Tibial artery (tissue), 4 donors: ENCODE measurements around the gene NDUFB3.
"Not testable (repeated sequence)": the region's sequence is repeated elsewhere in the genome, so short reads cannot be mapped to it uniquely, and the experiment has no call there.

ENCODE experiments used
- DNase-seq, 2 donors: peaks; one replicate each; pipeline ENCODE4 v3.0.0-alpha.2; 2019
- H3K27ac ChIP-seq, 2 donors: fragments of 200-600 bp; sonication (generic) in 1 of 2; 1 replicate in 1 of 2; 2 replicates in 1 of 2; pipeline ENCODE4 v1.5.1; 2018 to 2019; ENCODE audit warnings: mild to moderate bottlenecking in 1 of 2
- H3K27me3 ChIP-seq, 2 donors: fragments of 200-600 bp; sonication (generic) in 1 of 2; one replicate each; pipeline versions ENCODE4 v1.5.1 to v1.6.0; 2016 to 2019
- H3K36me3 ChIP-seq, 3 donors: fragments of 200-600 bp; sonication (generic) in 2 of 3; one replicate each; pipeline ENCODE4 v1.5.1; 2016 to 2019; ENCODE audit warnings: mild to moderate bottlenecking in 2 of 3
- H3K4me1 ChIP-seq, 4 donors: fragments of 200-600 bp; sonication (generic) in 2 of 4; 1 replicate in 3 of 4; 2 replicates in 1 of 4; pipeline ENCODE4 v1.5.1; 2016 to 2019
- H3K4me3 ChIP-seq, 2 donors: fragments of 200-600 bp; sonication (generic) in 1 of 2; 1 replicate in 1 of 2; 2 replicates in 1 of 2; pipeline ENCODE4 v1.5.1; 2018 to 2019; ENCODE audit warnings: mild to moderate bottlenecking in 2 of 2
- H3K9me3 ChIP-seq, 3 donors: fragments of 200-600 bp; sonication (generic) in 1 of 3; one replicate each; pipeline ENCODE4 v1.5.1; 2016 to 2019
- CTCF ChIP-seq, 2 experiments: fragments of 200-600 bp in 1 of 2; fragments of 450-650 bp in 1 of 2; IDR thresholded peaks; one replicate each; pipeline ENCODE4 v1.5.1; 2017 to 2019; ENCODE audit warnings: antibody characterized with exemption in 2 of 2, mild to moderate bottlenecking in 1 of 2, moderate library complexity in 1 of 2
- intact Hi-C: fragments of 100-400 bp; cut with DNase I; formaldehyde crosslinking; loops from one replicate; pipeline ENCODE4 v1.15.0; 2023; ENCODE audit warnings: low total_unique reads

NDUFB3 gene

GRCh38 chr2:201071479-201072200 is at the start of gene NDUFB3, which contains the start of gene HYCC2:
TSS of gene NDUFB3 (plus strand) at chr2:201072001. CDS start at chr2:201078883, 6,882 bp downstream.
TSS of gene HYCC2 (minus strand) at chr2:201071671. CDS start at chr2:201024009, 47,662 bp downstream.
- intact Hi-C loops, result loop anchor here (1.0 to 10.0 kb wide), 4 partner anchors 45 to 259 kb away; partner anchors contain the start of genes BZW1, CFLAR and ORC2
- Histone ChIP-seq H3K27ac (peak within 1 kb of the TSS; percentile 81 to 84), H3K27me3 (no peaks in the 10 kb centered on the region), H3K4me1 (peaks cover 0 to 47% (median 25%) of the 10 kb centered on the region in 4 donors), H3K4me3 (peak within 1 kb of the TSS; percentile 89 to 90), H3K36me3 (no peaks in the 10 kb centered on the region), H3K9me3 (no peaks in the 10 kb centered on the region)
- TF ChIP-seq CTCF (IDR thresholded peaks at IDR 0.05), result peak in 1 of 2 experiments; percentile 32
- peak; percentile 89 to 93 for DNase-seq

- no peak for DNase-seq
- H3K9me3 ChIP-seq, result no peaks in the 10 kb centered on the region
- H3K27me3 ChIP-seq, result no peaks in the 10 kb centered on the region
- H3K36me3 ChIP-seq, result peaks cover 8 to 30% (median 26%) of the 10 kb centered on the region in 3 donors
- no peak for TF ChIP-seq CTCF (IDR thresholded peaks at IDR 0.05)
- H3K4me3 ChIP-seq, result no peak overlapping the region
- intact Hi-C loops, result no loop called here
- no peak overlapping the region for H3K27ac ChIP-seq
- H3K4me1 ChIP-seq, result no peaks in the 10 kb centered on the region
These were observed 47.3 kb upstream of the NDUFB3 start for GRCh38 chr2:201024518-201024917.

GRCh38 chr2:201034355-201034754 is 37.4 kb upstream of the NDUFB3 start:
- H3K27me3 ChIP-seq, H3K9me3 ChIP-seq, H3K36me3 ChIP-seq, H3K4me1 ChIP-seq, H3K4me3 ChIP-seq, DNase-seq, H3K27ac ChIP-seq, intact Hi-C loops: not testable (repeated sequence)

- DNase-seq, H3K4me3 ChIP-seq, H3K27ac ChIP-seq, H3K27me3 ChIP-seq, H3K4me1 ChIP-seq, H3K36me3 ChIP-seq, H3K9me3 ChIP-seq, intact Hi-C loops: not testable (repeated sequence)
These were observed 33.4 kb upstream of the NDUFB3 start for GRCh38 chr2:201038361-201038760.

- Histone ChIP-seq H3K4me3 (no peak overlapping the region), H3K4me1 (no peaks in the 10 kb centered on the region), H3K27ac (no peak overlapping the region), H3K9me3 (no peaks in the 10 kb centered on the region), H3K27me3 (no peaks in the 10 kb centered on the region), H3K36me3 (peaks cover 0 to 4% (median 2%) of the 10 kb centered on the region in 3 donors)
- TF ChIP-seq CTCF (IDR thresholded peaks at IDR 0.05), result no peak
- intact Hi-C loops, result no loop called here
- DNase-seq, result no peak
These were observed 32.9 kb upstream of the NDUFB3 start for GRCh38 chr2:201038855-201039254.

GRCh38 chr2:201040867-201041628 is 30.8 kb upstream of the NDUFB3 start:
- H3K4me1 ChIP-seq, result no peaks in the 10 kb centered on the region
- peaks cover 0 to 6% (median 5%) of the 10 kb centered on the region in 3 donors for H3K36me3 ChIP-seq
- H3K9me3 ChIP-seq, result no peaks in the 10 kb centered on the region
- DNase-seq, result no peak
- H3K4me3 ChIP-seq, result no peak overlapping the region
- H3K27me3 ChIP-seq, result no peaks in the 10 kb centered on the region
- intact Hi-C loops, result no loop called here
- H3K27ac ChIP-seq, result no peak overlapping the region
- no peak for TF ChIP-seq CTCF (IDR thresholded peaks at IDR 0.05)

- H3K27ac ChIP-seq, H3K36me3 ChIP-seq, H3K4me3 ChIP-seq, H3K27me3 ChIP-seq, DNase-seq, intact Hi-C loops, H3K4me1 ChIP-seq, H3K9me3 ChIP-seq: not testable (repeated sequence)
These were observed 29.4 kb upstream of the NDUFB3 start for GRCh38 chr2:201042451-201042850.

GRCh38 chr2:201043050-201043449 is 28.8 kb upstream of the NDUFB3 start:
- H3K9me3 ChIP-seq, H3K27ac ChIP-seq, intact Hi-C loops, H3K36me3 ChIP-seq, H3K4me3 ChIP-seq, DNase-seq, H3K27me3 ChIP-seq, H3K4me1 ChIP-seq: not testable (repeated sequence)
